PC-9 (cell line): ENCODE results near the gene CDC37L1.

Experiments
- EZH2 ChIP-seq: fragments of 200-600 bp; sonication (generic); IDR thresholded peaks from 2 replicates; pipeline ENCODE4 v1.8.0; 2017; ENCODE audit warnings: antibody characterized with exemption, low read depth
- TF ChIP-seq, protein P1 (sequence below): fragments of 200-600 bp; sonication (generic); conservative IDR thresholded peaks from 2 replicates; pipeline ENCODE4 v1.6.1; 2017; ENCODE audit warnings: mixed run types, antibody characterized with exemption, mild to moderate bottlenecking, moderate library complexity

DNA sequence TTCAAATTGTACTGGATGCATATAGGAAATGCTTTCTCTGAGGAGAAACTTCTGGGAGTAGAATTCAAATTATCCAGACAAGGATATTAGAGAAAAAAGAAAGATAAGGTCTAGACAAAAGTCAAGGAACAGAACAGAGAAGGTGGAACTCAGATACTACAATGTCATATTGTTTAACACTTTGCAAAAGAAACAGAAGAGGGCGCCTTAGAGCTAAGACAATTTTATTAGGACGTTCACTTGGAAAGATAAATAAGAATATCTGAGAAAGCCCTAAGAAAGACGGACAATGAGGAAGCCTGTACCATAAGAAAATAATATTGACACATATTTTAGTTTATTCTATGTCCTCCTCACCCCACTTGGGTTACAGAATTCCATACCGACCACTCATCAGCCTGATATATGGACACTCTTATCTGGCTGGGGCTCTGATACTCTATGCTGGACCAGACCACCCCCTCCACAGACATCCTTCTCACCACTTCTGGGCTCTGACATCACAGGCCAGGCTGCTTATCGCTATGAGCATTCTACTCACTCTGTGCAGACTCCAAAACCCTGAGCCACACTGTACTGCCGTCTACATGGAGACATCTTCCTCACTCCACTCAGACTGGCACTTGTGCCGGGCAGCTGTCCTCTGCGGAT is 70.8 kb downstream of the CDC37L1 start:
- TF ChIP-seq, protein P1, sequence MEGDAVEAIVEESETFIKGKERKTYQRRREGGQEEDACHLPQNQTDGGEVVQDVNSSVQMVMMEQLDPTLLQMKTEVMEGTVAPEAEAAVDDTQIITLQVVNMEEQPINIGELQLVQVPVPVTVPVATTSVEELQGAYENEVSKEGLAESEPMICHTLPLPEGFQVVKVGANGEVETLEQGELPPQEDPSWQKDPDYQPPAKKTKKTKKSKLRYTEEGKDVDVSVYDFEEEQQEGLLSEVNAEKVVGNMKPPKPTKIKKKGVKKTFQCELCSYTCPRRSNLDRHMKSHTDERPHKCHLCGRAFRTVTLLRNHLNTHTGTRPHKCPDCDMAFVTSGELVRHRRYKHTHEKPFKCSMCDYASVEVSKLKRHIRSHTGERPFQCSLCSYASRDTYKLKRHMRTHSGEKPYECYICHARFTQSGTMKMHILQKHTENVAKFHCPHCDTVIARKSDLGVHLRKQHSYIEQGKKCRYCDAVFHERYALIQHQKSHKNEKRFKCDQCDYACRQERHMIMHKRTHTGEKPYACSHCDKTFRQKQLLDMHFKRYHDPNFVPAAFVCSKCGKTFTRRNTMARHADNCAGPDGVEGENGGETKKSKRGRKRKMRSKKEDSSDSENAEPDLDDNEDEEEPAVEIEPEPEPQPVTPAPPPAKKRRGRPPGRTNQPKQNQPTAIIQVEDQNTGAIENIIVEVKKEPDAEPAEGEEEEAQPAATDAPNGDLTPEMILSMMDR: peak; percentile 69
- TF ChIP-seq EZH2: no peak
